ENCODE data around the gene C1orf122.

The C1orf122 gene

GRCh38 chr1:37807220-37807554, 403 bp upstream of the C1orf122 start:
- Histone ChIP-seq H3K27me3 (ENCODE audit: control insufficient read depth, insufficient read depth, low read length) (no peaks in the 10 kb centered on the region), H3K36me3 (ENCODE audit: control insufficient read depth, insufficient read depth, low read length) (peaks cover 55% of the 10 kb centered on the region), H3K4me1 (ENCODE audit: control insufficient read depth, insufficient read depth, low read length) (peaks cover 9% of the 10 kb centered on the region; the same call in 1 of the 2 replicates), H3K9ac (ENCODE audit: low read depth, low read length) (peak overlapping the region; percentile 75), H3K27ac (ENCODE audit: low read depth, low read length) (peak overlapping the region; percentile 77), H3K9me3 (ENCODE audit: control insufficient read depth, insufficient read depth, low read length) (no peaks in the 10 kb centered on the region), H3K4me3 (ENCODE audit: low read depth, low read length) (peak overlapping the region; percentile 85)

DNA sequence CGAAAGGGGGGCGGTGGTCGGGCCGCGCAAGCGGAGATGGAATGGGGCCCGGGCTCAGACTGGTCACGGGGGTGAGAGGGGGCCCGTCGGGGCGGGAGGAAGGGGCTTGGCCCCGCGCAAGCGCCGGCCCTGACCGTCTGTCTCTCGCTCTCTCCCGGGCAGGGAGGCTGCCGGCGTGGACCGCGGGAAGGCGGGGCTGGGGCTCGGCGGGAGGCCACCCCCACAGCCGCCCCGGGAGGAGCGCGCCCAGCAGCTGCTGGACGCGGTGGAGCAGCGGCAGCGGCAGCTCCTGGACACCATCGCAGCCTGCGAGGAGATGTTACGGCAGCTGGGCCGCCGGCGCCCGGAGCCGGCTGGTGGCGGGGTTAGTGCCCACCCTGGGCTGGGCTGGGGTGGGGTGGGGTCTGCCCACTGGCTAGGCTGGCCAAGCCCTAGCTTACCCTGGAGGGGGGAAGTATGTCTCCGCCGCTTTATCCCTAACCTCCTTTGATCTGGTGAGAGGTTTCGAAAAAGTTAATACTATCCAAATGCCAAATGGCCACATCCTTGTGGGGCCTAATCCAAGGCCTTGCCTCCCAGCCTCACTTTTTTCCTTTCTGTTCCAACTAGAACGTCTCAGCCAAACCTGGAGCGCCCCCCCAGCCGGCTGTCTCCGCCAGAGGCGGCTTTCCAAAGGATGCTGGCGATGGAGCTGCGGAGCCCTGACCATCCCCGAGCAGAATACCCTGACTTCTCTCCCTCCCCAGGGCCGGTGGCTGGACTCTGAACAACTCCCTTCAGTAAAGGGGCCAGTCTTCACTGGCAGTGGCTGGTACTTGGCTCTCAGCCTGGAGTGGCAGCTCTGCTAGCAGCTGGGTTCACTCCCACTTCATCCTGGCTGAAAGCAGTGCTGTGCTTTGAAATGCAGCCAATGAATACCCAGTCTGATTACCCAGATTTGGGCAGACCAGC, 1.1 kb downstream of the C1orf122 start:
- Histone ChIP-seq H3K4me1 (ENCODE audit: control insufficient read depth, insufficient read depth, low read length) (peaks cover 9% of the 10 kb centered on the region; the same call in 1 of the 2 replicates), H3K27ac (ENCODE audit: low read depth, low read length) (peak overlapping the region; percentile 77), H3K36me3 (ENCODE audit: control insufficient read depth, insufficient read depth, low read length) (peaks cover 40% of the 10 kb centered on the region), H3K9ac (ENCODE audit: low read depth, low read length) (peak overlapping the region; percentile 27; the same call in 1 of the 2 replicates), H3K9me3 (ENCODE audit: control insufficient read depth, insufficient read depth, low read length) (no peaks in the 10 kb centered on the region), H3K4me3 (ENCODE audit: low read depth, low read length) (peak overlapping the region; percentile 85), H3K27me3 (ENCODE audit: control insufficient read depth, insufficient read depth, low read length) (no peaks in the 10 kb centered on the region)

DNA sequence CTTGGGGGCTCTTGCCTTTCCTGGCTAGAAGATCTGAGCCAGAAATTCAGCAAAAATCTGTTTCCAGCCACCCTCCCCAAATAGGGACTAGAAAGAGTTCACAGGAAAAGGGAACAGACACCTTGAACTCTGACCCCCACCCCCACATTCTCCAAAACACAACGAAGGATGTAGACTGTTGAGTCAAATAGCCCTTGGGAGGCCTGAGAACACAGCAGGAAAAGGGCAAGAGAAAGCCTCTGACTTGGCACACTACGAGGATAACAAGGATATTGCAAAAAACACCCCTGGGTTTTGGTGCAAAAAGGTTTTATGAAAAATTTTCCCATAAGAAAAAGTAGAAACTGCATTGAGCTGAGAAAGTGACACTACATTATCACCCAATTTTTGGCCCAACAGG, 2.4 kb downstream of the C1orf122 start:
- peak overlapping the region; percentile 9 for H3K27ac ChIP-seq (ENCODE audit: low read depth, low read length)
- no peak overlapping the region for H3K4me3 ChIP-seq (ENCODE audit: low read depth, low read length)
- peaks cover 35% of the 10 kb centered on the region for H3K36me3 ChIP-seq (ENCODE audit: control insufficient read depth, insufficient read depth, low read length)
- H3K4me1 ChIP-seq (ENCODE audit: control insufficient read depth, insufficient read depth, low read length) = peaks cover 9% of the 10 kb centered on the region; the same call in 1 of the 2 replicates
- no peaks in the 10 kb centered on the region for H3K27me3 ChIP-seq (ENCODE audit: control insufficient read depth, insufficient read depth, low read length)
- H3K9ac ChIP-seq (ENCODE audit: low read depth, low read length) = no peak overlapping the region
- no peaks in the 10 kb centered on the region for H3K9me3 ChIP-seq (ENCODE audit: control insufficient read depth, insufficient read depth, low read length)

DNA sequence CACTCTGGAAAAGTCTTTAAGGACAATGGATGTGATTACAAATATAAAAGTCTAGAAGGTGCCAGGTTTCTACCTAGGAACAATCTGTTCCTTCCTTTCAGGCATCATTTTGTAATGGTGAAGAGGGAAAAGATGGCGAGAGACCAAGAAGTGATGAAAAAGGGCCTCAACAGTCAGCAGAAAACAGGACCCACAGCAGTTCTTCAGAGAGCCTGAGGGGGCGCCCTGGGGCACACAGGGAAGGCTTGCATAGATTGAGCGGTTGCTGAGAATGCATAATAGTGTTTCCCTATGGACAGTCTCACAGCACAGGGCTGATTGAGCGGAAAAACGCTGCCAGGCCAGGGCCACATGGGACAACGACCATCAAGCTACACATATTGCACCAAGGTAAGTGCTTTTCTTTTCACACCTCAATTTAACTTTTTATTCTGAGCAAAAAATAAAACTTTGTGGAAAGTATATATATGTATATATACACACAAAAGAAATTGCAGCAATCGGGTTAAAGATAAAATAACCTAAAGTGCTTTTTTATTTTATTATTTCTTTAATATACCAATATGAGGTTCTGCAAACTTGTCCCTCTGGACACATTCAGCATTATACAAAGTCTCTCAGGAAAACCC, 3.6 kb downstream of the C1orf122 start:
- H3K9me3 ChIP-seq (ENCODE audit: control insufficient read depth, insufficient read depth, low read length) = no peaks in the 10 kb centered on the region
- peaks cover 35% of the 10 kb centered on the region for H3K36me3 ChIP-seq (ENCODE audit: control insufficient read depth, insufficient read depth, low read length)
- no peaks in the 10 kb centered on the region for H3K27me3 ChIP-seq (ENCODE audit: control insufficient read depth, insufficient read depth, low read length)
- H3K27ac ChIP-seq (ENCODE audit: low read depth, low read length) = peak overlapping the region; percentile 40
- no peak overlapping the region for H3K4me3 ChIP-seq (ENCODE audit: low read depth, low read length)
- H3K4me1 ChIP-seq (ENCODE audit: control insufficient read depth, insufficient read depth, low read length) = peaks cover 9% of the 10 kb centered on the region; the same call in 1 of the 2 replicates
- no peak overlapping the region for H3K9ac ChIP-seq (ENCODE audit: low read depth, low read length)

DNA sequence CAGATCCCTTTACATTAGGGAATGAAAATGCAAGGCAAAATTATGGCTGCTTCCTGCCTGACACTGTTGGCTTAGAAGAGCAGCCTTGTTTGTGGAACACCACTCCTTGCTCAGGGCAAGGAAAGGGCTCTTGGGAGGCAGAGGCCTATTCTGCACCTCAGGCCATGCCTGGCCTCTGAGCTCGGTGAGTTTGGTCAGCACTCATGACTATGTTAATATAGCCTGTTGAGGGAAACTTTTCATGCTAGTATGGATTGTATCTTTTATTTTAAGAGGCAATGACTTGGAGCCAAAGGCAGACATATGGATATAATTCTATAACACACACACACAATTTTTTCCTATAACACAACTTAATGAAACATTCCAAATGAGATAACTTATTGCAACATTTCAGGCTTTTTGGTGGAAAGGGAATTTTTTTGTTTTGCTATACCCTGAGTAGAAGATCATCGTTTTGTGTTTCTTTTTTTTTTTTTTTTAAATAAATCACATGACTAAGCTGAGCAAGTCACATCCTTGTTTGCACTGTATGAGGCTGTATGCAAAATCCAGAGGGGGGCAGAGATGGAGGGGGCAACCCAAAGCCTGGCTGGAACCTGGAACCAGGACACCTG, 6.0 kb downstream of the C1orf122 start:
- Histone ChIP-seq H3K4me3 (ENCODE audit: low read depth, low read length) (no peak overlapping the region), H3K9me3 (ENCODE audit: control insufficient read depth, insufficient read depth, low read length) (no peaks in the 10 kb centered on the region), H3K27me3 (ENCODE audit: control insufficient read depth, insufficient read depth, low read length) (no peaks in the 10 kb centered on the region), H3K27ac (ENCODE audit: low read depth, low read length) (no peak overlapping the region), H3K9ac (ENCODE audit: low read depth, low read length) (no peak overlapping the region), H3K36me3 (ENCODE audit: control insufficient read depth, insufficient read depth, low read length) (peaks cover 34% of the 10 kb centered on the region), H3K4me1 (ENCODE audit: control insufficient read depth, insufficient read depth, low read length) (0 out of 2 replicates have a peak, but pooled peaks cover 5% of the 10 kb centered on the region)

DNA sequence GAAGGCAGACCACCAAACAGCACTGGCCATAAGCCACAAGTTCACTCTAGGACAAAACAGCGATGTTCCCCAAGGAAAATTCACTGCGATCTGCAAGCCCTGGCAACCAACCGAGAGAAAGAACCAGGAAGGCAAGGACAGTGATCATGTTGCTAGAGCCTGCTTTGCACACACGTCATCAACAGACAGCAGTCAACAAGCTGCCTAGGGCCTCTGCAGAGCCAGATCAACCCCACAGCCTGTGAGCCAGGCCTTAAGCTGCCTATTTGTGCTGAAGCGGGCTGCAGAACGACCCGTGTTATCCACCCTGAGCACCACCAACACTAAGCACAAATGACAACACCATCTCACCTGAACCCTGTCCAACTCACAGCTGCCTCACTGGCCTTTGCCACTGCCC, 6.7 kb downstream of the C1orf122 start:
- Histone ChIP-seq H3K4me1 (ENCODE audit: control insufficient read depth, insufficient read depth, low read length) (0 out of 2 replicates have a peak, but pooled peaks cover 3% of the 10 kb centered on the region), H3K9me3 (ENCODE audit: control insufficient read depth, insufficient read depth, low read length) (no peaks in the 10 kb centered on the region), H3K9ac (ENCODE audit: low read depth, low read length) (no peak overlapping the region), H3K27ac (ENCODE audit: low read depth, low read length) (no peak overlapping the region), H3K27me3 (ENCODE audit: control insufficient read depth, insufficient read depth, low read length) (no peaks in the 10 kb centered on the region), H3K4me3 (ENCODE audit: low read depth, low read length) (no peak overlapping the region), H3K36me3 (ENCODE audit: control insufficient read depth, insufficient read depth, low read length) (peaks cover 36% of the 10 kb centered on the region)

- Histone ChIP-seq H3K9ac (ENCODE audit: low read depth, low read length) (no peak overlapping the region), H3K4me3 (ENCODE audit: low read depth, low read length) (no peak overlapping the region), H3K27me3 (ENCODE audit: control insufficient read depth, insufficient read depth, low read length) (no peaks in the 10 kb centered on the region), H3K27ac (ENCODE audit: low read depth, low read length) (peak overlapping the region; percentile 60), H3K36me3 (ENCODE audit: control insufficient read depth, insufficient read depth, low read length) (peaks cover 59% of the 10 kb centered on the region), H3K4me1 (ENCODE audit: control insufficient read depth, insufficient read depth, low read length) (no peaks in the 10 kb centered on the region), H3K9me3 (ENCODE audit: control insufficient read depth, insufficient read depth, low read length) (no peaks in the 10 kb centered on the region)
Observed at GRCh38 chr1:37817481-37817880, 9.9 kb downstream of the C1orf122 start.

GRCh38 chr1:37821481-37821880, 13.9 kb downstream of the C1orf122 start:
- no peak overlapping the region for H3K27ac ChIP-seq (ENCODE audit: low read depth, low read length)
- no peaks in the 10 kb centered on the region for H3K9me3 ChIP-seq (ENCODE audit: control insufficient read depth, insufficient read depth, low read length)
- H3K4me3 ChIP-seq (ENCODE audit: low read depth, low read length) = no peak overlapping the region
- H3K36me3 ChIP-seq (ENCODE audit: control insufficient read depth, insufficient read depth, low read length) = peaks cover 53% of the 10 kb centered on the region
- no peaks in the 10 kb centered on the region for H3K4me1 ChIP-seq (ENCODE audit: control insufficient read depth, insufficient read depth, low read length)
- H3K9ac ChIP-seq (ENCODE audit: low read depth, low read length) = no peak overlapping the region
- H3K27me3 ChIP-seq (ENCODE audit: control insufficient read depth, insufficient read depth, low read length) = no peaks in the 10 kb centered on the region

DNA sequence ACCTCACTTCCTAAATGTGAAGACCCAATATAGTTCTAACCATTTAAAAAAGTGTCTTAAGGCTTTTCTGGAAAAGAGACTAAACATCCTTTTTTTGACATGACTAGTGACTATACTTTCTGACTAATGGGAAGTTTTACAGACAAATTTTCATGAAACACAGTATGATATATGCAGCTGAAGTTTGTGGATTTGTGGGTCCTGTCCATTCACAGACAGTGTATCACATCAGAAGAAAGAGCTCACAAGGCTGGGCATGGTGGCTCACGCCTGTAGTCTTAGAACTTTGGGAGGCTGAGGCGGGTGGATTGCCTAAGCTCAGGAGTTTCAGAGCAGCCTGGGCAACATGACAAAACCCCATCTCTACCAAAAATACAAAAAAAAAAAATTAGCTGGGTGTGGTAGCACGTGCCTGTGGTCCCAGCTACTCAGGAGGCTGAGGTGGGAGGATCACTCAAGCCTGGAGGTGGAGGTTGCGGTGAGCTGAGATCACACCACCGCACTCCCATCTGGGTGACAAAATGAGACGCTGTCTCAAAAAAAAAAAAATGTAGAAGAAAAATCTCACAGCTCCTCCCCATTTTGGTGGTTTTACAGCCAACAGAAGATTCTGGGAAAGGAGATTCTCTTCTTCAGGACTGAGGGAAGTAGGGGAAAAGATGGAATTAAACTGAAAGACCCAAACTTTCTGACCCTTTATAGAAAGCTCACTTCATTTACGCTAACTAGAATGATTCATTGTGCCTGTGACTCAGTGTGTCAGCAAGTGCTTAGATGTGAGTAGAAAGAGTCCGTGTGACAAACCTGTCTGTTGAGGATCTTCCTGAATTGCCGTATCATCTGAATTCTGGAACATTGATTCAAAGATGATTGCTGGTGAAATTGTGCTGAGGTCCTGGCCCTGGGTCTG, 15.6 kb downstream of the C1orf122 start:
- Histone ChIP-seq H3K36me3 (ENCODE audit: control insufficient read depth, insufficient read depth, low read length) (peaks cover 43% of the 10 kb centered on the region), H3K27ac (ENCODE audit: low read depth, low read length) (no peak overlapping the region), H3K9ac (ENCODE audit: low read depth, low read length) (no peak overlapping the region), H3K27me3 (ENCODE audit: control insufficient read depth, insufficient read depth, low read length) (no peaks in the 10 kb centered on the region), H3K9me3 (ENCODE audit: control insufficient read depth, insufficient read depth, low read length) (no peaks in the 10 kb centered on the region), H3K4me1 (ENCODE audit: control insufficient read depth, insufficient read depth, low read length) (no peaks in the 10 kb centered on the region), H3K4me3 (ENCODE audit: low read depth, low read length) (no peak overlapping the region)

DNA sequence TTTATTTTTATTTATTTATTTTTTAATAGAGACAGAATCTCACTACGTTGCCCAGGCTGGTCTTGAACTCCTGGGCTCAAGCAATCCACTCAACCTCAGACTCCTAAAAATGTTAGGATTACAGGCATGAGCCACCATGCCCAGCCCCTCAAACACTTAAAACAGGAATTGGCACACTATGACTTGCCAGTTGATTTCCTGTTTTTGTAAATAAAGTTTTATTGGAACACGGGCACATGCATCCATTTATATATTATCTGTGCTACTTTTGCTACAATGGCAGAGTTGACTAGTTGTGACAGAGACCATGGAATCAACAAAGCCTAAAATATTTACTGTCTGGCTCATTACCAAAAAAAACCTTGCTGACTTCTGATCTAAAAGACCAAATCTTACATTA, 16.4 kb downstream of the C1orf122 start:
- H3K4me1 ChIP-seq (ENCODE audit: control insufficient read depth, insufficient read depth, low read length) = no peaks in the 10 kb centered on the region
- no peak overlapping the region for H3K27ac ChIP-seq (ENCODE audit: low read depth, low read length)
- H3K9ac ChIP-seq (ENCODE audit: low read depth, low read length) = no peak overlapping the region
- H3K9me3 ChIP-seq (ENCODE audit: control insufficient read depth, insufficient read depth, low read length) = no peaks in the 10 kb centered on the region
- H3K4me3 ChIP-seq (ENCODE audit: low read depth, low read length) = no peak overlapping the region
- peaks cover 43% of the 10 kb centered on the region for H3K36me3 ChIP-seq (ENCODE audit: control insufficient read depth, insufficient read depth, low read length)
- H3K27me3 ChIP-seq (ENCODE audit: control insufficient read depth, insufficient read depth, low read length) = no peaks in the 10 kb centered on the region
